Activated T-helper 17 cell treated with anti-CD3 and anti-CD28 coated beads, Interleukin-2, amount 50 U/mL, for 72 hours (primary cell): Measurements from ENCODE around the gene UCP3. TPM values are rescaled to one million over a fixed set of nuclear protein-coding genes. Genes with fewer than 3 reads are reported as not detected.
A peak's percentile ranks its signal among the peaks of the same experiment; 100 is the strongest.
"Not testable (repeated sequence)": the region's sequence is repeated elsewhere in the genome, so short reads cannot be mapped to it uniquely, and the experiment has no call there.

Source experiments
- ATAC-seq: fragments of 150-1000 bp; cut with Tn5 transposase; replicated peaks from 2 replicates; pipeline ENCODE4 v1.10.0; 2021; ENCODE audit warnings: mild to moderate bottlenecking, moderate library complexity
- H3K27ac Mint-ChIP-seq: one replicate; pipeline ENCODE4 v1.8.0; 2022; ENCODE audit warnings: mixed read lengths
- H3K27me3 Mint-ChIP-seq: one replicate; pipeline ENCODE4 v1.8.0; 2022; ENCODE audit warnings: mixed read lengths
- H3K36me3 Mint-ChIP-seq: one replicate; pipeline ENCODE4 v1.8.0; 2022; ENCODE audit warnings: low read depth, mild to moderate bottlenecking, mixed read lengths
- H3K4me1 Mint-ChIP-seq: one replicate; pipeline ENCODE4 v1.8.0; 2022; ENCODE audit warnings: mixed read lengths
- H3K4me3 Mint-ChIP-seq: one replicate; pipeline ENCODE4 v1.8.0; 2022; ENCODE audit warnings: mild to moderate bottlenecking, mixed read lengths
- H3K9me3 Mint-ChIP-seq: one replicate; pipeline ENCODE4 v1.8.0; 2022; ENCODE audit warnings: mixed read lengths
- total RNA-seq, 2 donors: library from RNA; stranded (reverse); gene quantifications; one replicate each; pipeline ENCODE4 v1.2.3, GENCODE V29; 2022

The UCP3 gene
- total RNA-seq, 2 donors from 2014 or later = 4.3 to 6.6 TPM

GRCh38 chr11:73999581-74000306 lies 9.1 kb downstream of the UCP3 start:
- Mint-ChIP-seq H3K36me3 (peaks cover 15% of the 10 kb centered on the region), H3K9me3 (no peaks in the 10 kb centered on the region), H3K27me3 (no peaks in the 10 kb centered on the region), H3K4me1 (peaks cover 32% of the 10 kb centered on the region), H3K4me3 (peak overlapping the region; percentile 41), H3K27ac (peak overlapping the region; percentile 81)
- peak; percentile 15 for ATAC-seq

- peaks cover 34% of the 10 kb centered on the region for H3K4me1 Mint-ChIP-seq
- no peaks in the 10 kb centered on the region for H3K9me3 Mint-ChIP-seq
- ATAC-seq = no peak
- H3K27me3 Mint-ChIP-seq = no peaks in the 10 kb centered on the region
- peak overlapping the region; percentile 41 for H3K4me3 Mint-ChIP-seq
- H3K36me3 Mint-ChIP-seq = peaks cover 15% of the 10 kb centered on the region
- H3K27ac Mint-ChIP-seq = peak overlapping the region; percentile 99
These were observed 9.9 kb downstream of the UCP3 start for GRCh38 chr11:73998846-73999575.

GRCh38 chr11:73997120-73997770 lies 11.6 kb downstream of the UCP3 start:
- Mint-ChIP-seq H3K27me3 (no peaks in the 10 kb centered on the region), H3K4me1 (peaks cover 35% of the 10 kb centered on the region), H3K4me3 (peak overlapping the region; percentile 74), H3K9me3 (no peaks in the 10 kb centered on the region), H3K27ac (peak overlapping the region; percentile 99), H3K36me3 (peaks cover 8% of the 10 kb centered on the region)
- ATAC-seq = no peak

- H3K36me3 Mint-ChIP-seq = peaks cover 8% of the 10 kb centered on the region
- ATAC-seq = no peak
- H3K9me3 Mint-ChIP-seq = no peaks in the 10 kb centered on the region
- peak overlapping the region; percentile 99 for H3K27ac Mint-ChIP-seq
- peak overlapping the region; percentile 74 for H3K4me3 Mint-ChIP-seq
- H3K27me3 Mint-ChIP-seq = no peaks in the 10 kb centered on the region
- H3K4me1 Mint-ChIP-seq = peaks cover 34% of the 10 kb centered on the region
These were observed 12.6 kb downstream of the UCP3 start for GRCh38 chr11:73996161-73996747.

- peak overlapping the region; percentile 99 for H3K27ac Mint-ChIP-seq
These were observed 13.2 kb downstream of the UCP3 start for GRCh38 chr11:73995731-73996130.

GRCh38 chr11:73995247-73995646 lies 13.6 kb downstream of the UCP3 start:
- ATAC-seq = peak; percentile 76
- Mint-ChIP-seq H3K4me3 (peak overlapping the region; percentile 74), H3K4me1 (peaks cover 28% of the 10 kb centered on the region), H3K27ac (peak overlapping the region; percentile 99), H3K9me3 (no peaks in the 10 kb centered on the region), H3K27me3 (no peaks in the 10 kb centered on the region), H3K36me3 (peaks cover 8% of the 10 kb centered on the region)

More at GRCh38 chr11:73995731-73996130, 13.2 kb downstream of the UCP3 start:
- Mint-ChIP-seq H3K27me3 (no peaks in the 10 kb centered on the region), H3K4me3 (peak overlapping the region; percentile 74), H3K4me1 (peaks cover 29% of the 10 kb centered on the region), H3K9me3 (no peaks in the 10 kb centered on the region), H3K36me3 (peaks cover 8% of the 10 kb centered on the region)
- peak; percentile 81 for ATAC-seq

GRCh38 chr11:73991471-73992006 lies 17.3 kb downstream of the UCP3 start:
- Mint-ChIP-seq H3K4me3 (peak overlapping the region; percentile 52), H3K36me3 (peaks cover 8% of the 10 kb centered on the region), H3K9me3 (no peaks in the 10 kb centered on the region), H3K27ac (peak overlapping the region; percentile 82), H3K27me3 (no peaks in the 10 kb centered on the region), H3K4me1 (peaks cover 23% of the 10 kb centered on the region)
- ATAC-seq = peak; percentile 22

- H3K36me3 Mint-ChIP-seq = peaks cover 6% of the 10 kb centered on the region
- H3K27ac Mint-ChIP-seq = peak overlapping the region; percentile 82
- no peaks in the 10 kb centered on the region for H3K9me3 Mint-ChIP-seq
- peak overlapping the region; percentile 52 for H3K4me3 Mint-ChIP-seq
- H3K27me3 Mint-ChIP-seq = no peaks in the 10 kb centered on the region
- ATAC-seq = no peak
- H3K4me1 Mint-ChIP-seq = peaks cover 21% of the 10 kb centered on the region
These were observed 18.2 kb downstream of the UCP3 start for GRCh38 chr11:73990730-73991129.

- no peak overlapping the region for H3K4me3 Mint-ChIP-seq
- H3K9me3 Mint-ChIP-seq = no peaks in the 10 kb centered on the region
- ATAC-seq = no peak
- no peak overlapping the region for H3K27ac Mint-ChIP-seq
- no peaks in the 10 kb centered on the region for H3K36me3 Mint-ChIP-seq
- H3K4me1 Mint-ChIP-seq = peaks cover 9% of the 10 kb centered on the region
- H3K27me3 Mint-ChIP-seq = no peaks in the 10 kb centered on the region
These were observed 19.7 kb downstream of the UCP3 start for GRCh38 chr11:73989156-73989555.

GRCh38 chr11:73988227-73988626 lies 20.7 kb downstream of the UCP3 start:
- no peak for ATAC-seq
- no peaks in the 10 kb centered on the region for H3K9me3 Mint-ChIP-seq
- H3K27ac Mint-ChIP-seq = no peak overlapping the region
- H3K4me3 Mint-ChIP-seq = no peak overlapping the region
- H3K27me3 Mint-ChIP-seq = no peaks in the 10 kb centered on the region
- H3K36me3 Mint-ChIP-seq = peaks cover 1% of the 10 kb centered on the region
- H3K4me1 Mint-ChIP-seq = peaks cover 15% of the 10 kb centered on the region

- Mint-ChIP-seq H3K36me3 (peaks cover 27% of the 10 kb centered on the region), H3K4me3 (peak overlapping the region; percentile 86)
- H3K27me3 Mint-ChIP-seq, H3K9me3 Mint-ChIP-seq, ATAC-seq, H3K27ac Mint-ChIP-seq, H3K4me1 Mint-ChIP-seq: not testable (repeated sequence)
These were observed 23.2 kb downstream of the UCP3 start for GRCh38 chr11:73985661-73986060.

- no peaks in the 10 kb centered on the region for H3K9me3 Mint-ChIP-seq
- no peak for ATAC-seq
- H3K4me3 Mint-ChIP-seq = peak overlapping the region; percentile 86
- peaks cover 18% of the 10 kb centered on the region for H3K4me1 Mint-ChIP-seq
- H3K36me3 Mint-ChIP-seq = peaks cover 44% of the 10 kb centered on the region
- H3K27ac Mint-ChIP-seq = peak overlapping the region; percentile 93
- no peaks in the 10 kb centered on the region for H3K27me3 Mint-ChIP-seq
These were observed 24.9 kb downstream of the UCP3 start for GRCh38 chr11:73983741-73984538.

GRCh38 chr11:73982990-73983740 lies 25.7 kb downstream of the UCP3 start:
- Mint-ChIP-seq H3K36me3 (peaks cover 52% of the 10 kb centered on the region), H3K9me3 (no peaks in the 10 kb centered on the region), H3K27me3 (no peaks in the 10 kb centered on the region), H3K27ac (peak overlapping the region; percentile 93), H3K4me1 (peaks cover 21% of the 10 kb centered on the region), H3K4me3 (peak overlapping the region; percentile 86)
- ATAC-seq = peak; percentile 83
